GM10266 (cell line): ENCODE data around the gene RPS19BP1.
"Not testable (repeated sequence)": the region's sequence is repeated elsewhere in the genome, so short reads cannot be mapped to it uniquely, and the experiment has no call there.

Experiments used
- DNase-seq: peaks from one replicate; pipeline ENCODE4 v3.0.0; 2012; ENCODE audit errors: extremely low spot score
- CTCF ChIP-seq: IDR thresholded peaks from 2 replicates; pipeline ENCODE4 v1.5.1; 2012; ENCODE audit warnings: mild to moderate bottlenecking, low read depth; ENCODE audit not compliant: control insufficient read depth, insufficient read depth; ENCODE audit errors: missing control alignments

RPS19BP1 gene

GRCh38 chr22:39527481-39527961, 5.0 kb downstream of the RPS19BP1 start:
- TF ChIP-seq CTCF: no peak
- no peak for DNase-seq

- no peak for DNase-seq
- no peak for TF ChIP-seq CTCF
Observed at GRCh38 chr22:39526736-39527171, 5.8 kb downstream of the RPS19BP1 start.

GRCh38 chr22:39525658-39525975, 6.9 kb downstream of the RPS19BP1 start:
- no peak for DNase-seq

GRCh38 chr22:39524753-39525657, 7.5 kb downstream of the RPS19BP1 start:
- DNase-seq: no peak

More at GRCh38 chr22:39525658-39525975, 6.9 kb downstream of the RPS19BP1 start:
- no peak for TF ChIP-seq CTCF

GRCh38 chr22:39524089-39524752, 8.3 kb downstream of the RPS19BP1 start:
- no peak for DNase-seq
- TF ChIP-seq CTCF: no peak

More at GRCh38 chr22:39524753-39525657, 7.5 kb downstream of the RPS19BP1 start:
- TF ChIP-seq CTCF: no peak

GRCh38 chr22:39522567-39523300, 9.8 kb downstream of the RPS19BP1 start:
- no peak for DNase-seq
- no peak for TF ChIP-seq CTCF

- not testable (repeated sequence) for DNase-seq
Observed at GRCh38 chr22:39522091-39522490, 10.5 kb downstream of the RPS19BP1 start.

GRCh38 chr22:39521106-39521885, 11.3 kb downstream of the RPS19BP1 start:
- not testable (repeated sequence) for DNase-seq
